ENCODE results near the gene TBC1D19.

TBC1D19 gene

DNA sequence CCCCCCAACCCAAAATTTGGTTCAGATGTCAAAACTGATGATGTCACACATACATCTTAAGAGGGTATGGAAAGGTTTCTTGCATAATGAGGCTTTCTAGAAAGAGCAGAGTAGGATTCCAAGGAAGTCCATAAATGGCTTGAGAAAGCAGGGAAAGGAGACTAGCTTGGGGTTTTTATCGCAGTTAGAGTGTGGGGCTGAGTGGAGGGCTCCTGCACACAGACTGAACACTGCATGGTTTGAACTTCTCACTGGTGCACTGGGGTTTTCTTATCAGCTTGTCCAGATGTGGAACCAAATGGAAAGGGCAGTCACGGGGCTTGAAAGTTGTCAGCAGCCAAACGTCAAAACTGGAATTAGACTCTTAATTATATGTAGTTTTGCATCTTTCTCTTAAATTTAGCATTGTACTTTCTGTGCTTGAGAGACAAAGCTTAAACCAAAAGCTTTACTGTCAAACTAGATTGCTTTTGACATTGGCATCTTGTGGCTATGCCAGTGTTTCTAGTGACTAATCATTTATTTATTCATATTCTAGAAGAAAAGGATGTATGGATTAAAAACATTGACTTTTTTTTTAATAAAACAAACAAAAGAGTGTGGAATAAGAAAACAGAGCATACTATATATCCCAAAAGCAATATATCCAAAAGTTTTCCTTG, 198.4 kb downstream of the TBC1D19 start (continued):
- TF ChIP-seq, protein P1, sequence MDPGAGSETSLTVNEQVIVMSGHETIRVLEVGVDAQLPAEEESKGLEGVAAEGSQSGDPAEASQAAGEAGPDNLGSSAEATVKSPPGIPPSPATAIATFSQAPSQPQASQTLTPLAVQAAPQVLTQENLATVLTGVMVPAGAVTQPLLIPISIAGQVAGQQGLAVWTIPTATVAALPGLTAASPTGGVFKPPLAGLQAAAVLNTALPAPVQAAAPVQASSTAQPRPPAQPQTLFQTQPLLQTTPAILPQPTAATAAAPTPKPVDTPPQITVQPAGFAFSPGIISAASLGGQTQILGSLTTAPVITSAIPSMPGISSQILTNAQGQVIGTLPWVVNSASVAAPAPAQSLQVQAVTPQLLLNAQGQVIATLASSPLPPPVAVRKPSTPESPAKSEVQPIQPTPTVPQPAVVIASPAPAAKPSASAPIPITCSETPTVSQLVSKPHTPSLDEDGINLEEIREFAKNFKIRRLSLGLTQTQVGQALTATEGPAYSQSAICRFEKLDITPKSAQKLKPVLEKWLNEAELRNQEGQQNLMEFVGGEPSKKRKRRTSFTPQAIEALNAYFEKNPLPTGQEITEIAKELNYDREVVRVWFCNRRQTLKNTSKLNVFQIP (CRISPR knock-in tag; IDR thresholded peaks at IDR 0.05; ENCODE audit: borderline replicate concordance, low read depth), result no peak
- TF ChIP-seq ARNTL (CRISPR knock-in tag; IDR thresholded peaks at IDR 0.05; ENCODE audit: borderline replicate concordance, low read depth), result no peak
- TF ChIP-seq ZFP3 (CRISPR knock-in tag; IDR thresholded peaks at IDR 0.05), result no peak
- no peak for TF ChIP-seq ISL1 (CRISPR knock-in tag; IDR thresholded peaks at IDR 0.05)
- TF ChIP-seq, protein P2, sequence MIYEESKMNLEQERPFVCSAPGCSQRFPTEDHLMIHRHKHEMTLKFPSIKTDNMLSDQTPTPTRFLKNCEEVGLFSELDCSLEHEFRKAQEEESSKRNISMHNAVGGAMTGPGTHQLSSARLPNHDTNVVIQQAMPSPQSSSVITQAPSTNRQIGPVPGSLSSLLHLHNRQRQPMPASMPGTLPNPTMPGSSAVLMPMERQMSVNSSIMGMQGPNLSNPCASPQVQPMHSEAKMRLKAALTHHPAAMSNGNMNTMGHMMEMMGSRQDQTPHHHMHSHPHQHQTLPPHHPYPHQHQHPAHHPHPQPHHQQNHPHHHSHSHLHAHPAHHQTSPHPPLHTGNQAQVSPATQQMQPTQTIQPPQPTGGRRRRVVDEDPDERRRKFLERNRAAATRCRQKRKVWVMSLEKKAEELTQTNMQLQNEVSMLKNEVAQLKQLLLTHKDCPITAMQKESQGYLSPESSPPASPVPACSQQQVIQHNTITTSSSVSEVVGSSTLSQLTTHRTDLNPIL (CRISPR knock-in tag; IDR thresholded peaks at IDR 0.05; ENCODE audit: low read depth), result no peak

DNA sequence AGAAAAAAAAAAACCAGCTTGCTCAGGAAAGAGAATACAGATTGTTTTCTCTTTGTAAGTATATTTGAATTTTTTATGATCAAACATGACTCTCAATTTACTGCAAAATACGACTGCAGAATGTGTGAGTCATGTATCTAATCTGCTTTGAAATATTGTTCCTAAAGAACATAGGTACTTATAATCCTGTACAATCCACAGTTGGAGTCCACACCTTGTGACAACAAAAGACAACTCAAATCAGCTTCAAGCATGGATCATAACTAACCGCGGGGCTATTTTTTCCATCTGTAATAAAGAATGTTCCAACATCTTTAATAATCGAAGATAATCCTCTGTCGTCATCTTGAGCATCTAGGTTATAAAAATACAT, 198.9 kb downstream of the TBC1D19 start:
- ATAC-seq, result peak; percentile 38
- TF ChIP-seq ZFP30 (CRISPR knock-in tag; IDR thresholded peaks at IDR 0.05), result no peak
- TF ChIP-seq, protein P3, sequence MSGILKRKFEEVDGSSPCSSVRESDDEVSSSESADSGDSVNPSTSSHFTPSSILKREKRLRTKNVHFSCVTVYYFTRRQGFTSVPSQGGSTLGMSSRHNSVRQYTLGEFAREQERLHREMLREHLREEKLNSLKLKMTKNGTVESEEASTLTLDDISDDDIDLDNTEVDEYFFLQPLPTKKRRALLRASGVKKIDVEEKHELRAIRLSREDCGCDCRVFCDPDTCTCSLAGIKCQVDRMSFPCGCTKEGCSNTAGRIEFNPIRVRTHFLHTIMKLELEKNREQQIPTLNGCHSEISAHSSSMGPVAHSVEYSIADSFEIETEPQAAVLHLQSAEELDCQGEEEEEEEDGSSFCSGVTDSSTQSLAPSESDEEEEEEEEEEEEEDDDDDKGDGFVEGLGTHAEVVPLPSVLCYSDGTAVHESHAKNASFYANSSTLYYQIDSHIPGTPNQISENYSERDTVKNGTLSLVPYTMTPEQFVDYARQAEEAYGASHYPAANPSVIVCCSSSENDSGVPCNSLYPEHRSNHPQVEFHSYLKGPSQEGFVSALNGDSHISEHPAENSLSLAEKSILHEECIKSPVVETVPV (CRISPR knock-in tag; IDR thresholded peaks at IDR 0.05), result no peak
- TF ChIP-seq TOX (CRISPR knock-in tag; IDR thresholded peaks at IDR 0.05; ENCODE audit: borderline replicate concordance), result peak; percentile 18; the same call in 1 of the 2 replicates
- TF ChIP-seq RARB (CRISPR knock-in tag; IDR thresholded peaks at IDR 0.05), result no peak
- TF ChIP-seq, protein P4, sequence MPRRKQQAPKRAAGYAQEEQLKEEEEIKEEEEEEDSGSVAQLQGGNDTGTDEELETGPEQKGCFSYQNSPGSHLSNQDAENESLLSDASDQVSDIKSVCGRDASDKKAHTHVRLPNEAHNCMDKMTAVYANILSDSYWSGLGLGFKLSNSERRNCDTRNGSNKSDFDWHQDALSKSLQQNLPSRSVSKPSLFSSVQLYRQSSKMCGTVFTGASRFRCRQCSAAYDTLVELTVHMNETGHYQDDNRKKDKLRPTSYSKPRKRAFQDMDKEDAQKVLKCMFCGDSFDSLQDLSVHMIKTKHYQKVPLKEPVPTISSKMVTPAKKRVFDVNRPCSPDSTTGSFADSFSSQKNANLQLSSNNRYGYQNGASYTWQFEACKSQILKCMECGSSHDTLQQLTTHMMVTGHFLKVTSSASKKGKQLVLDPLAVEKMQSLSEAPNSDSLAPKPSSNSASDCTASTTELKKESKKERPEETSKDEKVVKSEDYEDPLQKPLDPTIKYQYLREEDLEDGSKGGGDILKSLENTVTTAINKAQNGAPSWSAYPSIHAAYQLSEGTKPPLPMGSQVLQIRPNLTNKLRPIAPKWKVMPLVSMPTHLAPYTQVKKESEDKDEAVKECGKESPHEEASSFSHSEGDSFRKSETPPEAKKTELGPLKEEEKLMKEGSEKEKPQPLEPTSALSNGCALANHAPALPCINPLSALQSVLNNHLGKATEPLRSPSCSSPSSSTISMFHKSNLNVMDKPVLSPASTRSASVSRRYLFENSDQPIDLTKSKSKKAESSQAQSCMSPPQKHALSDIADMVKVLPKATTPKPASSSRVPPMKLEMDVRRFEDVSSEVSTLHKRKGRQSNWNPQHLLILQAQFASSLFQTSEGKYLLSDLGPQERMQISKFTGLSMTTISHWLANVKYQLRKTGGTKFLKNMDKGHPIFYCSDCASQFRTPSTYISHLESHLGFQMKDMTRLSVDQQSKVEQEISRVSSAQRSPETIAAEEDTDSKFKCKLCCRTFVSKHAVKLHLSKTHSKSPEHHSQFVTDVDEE (CRISPR knock-in tag; IDR thresholded peaks at IDR 0.05), result no peak

DNA sequence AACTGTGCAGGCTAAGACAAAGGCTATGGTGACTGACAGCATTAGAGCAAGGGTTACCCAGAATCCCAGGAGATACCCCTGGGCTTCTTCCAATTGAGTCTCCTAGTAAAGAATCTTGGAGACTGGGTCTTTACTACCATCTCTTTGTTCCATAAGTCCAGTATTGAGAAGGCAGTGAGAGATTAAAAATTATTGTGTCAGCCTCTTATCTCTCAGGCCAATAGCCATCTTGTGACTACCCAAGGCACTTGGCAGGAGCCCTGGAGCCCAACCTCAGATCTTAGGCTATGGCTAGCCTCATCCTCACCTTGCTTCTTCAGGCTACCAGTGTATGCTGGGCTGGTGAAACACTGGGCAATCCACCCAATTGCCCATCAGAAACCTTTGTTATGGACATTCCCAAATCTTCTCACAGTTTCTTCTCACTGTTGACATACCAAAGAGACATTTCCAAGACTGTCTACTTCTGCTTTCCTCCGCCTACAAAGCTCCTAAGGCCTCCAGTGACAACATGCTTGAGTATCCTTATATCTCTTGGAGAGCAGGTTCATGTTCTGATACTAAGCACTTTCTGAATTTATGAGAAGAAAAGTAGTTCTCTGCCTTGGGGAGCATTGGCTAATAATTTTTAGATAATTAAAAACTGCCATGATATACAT, 200.5 kb downstream of the TBC1D19 start:
- no peak for ATAC-seq
- TF ChIP-seq BACH2 (CRISPR knock-in tag; IDR thresholded peaks at IDR 0.05; ENCODE audit: borderline replicate concordance) (no peak), ZNF8 (CRISPR knock-in tag; IDR thresholded peaks at IDR 0.05) (no peak), PPARA (CRISPR knock-in tag; IDR thresholded peaks at IDR 0.05; ENCODE audit: borderline replicate concordance) (no peak), ZC3H10 (CRISPR knock-in tag; IDR thresholded peaks at IDR 0.05) (no peak), RARB (CRISPR knock-in tag; IDR thresholded peaks at IDR 0.05) (no peak), SNAI2 (CRISPR knock-in tag; IDR thresholded peaks at IDR 0.05) (no peak), GLIS3 (CRISPR knock-in tag; IDR thresholded peaks at IDR 0.05) (no peak), TOX (CRISPR knock-in tag; IDR thresholded peaks at IDR 0.05; ENCODE audit: borderline replicate concordance) (no peak), ZNF565 (CRISPR knock-in tag; conservative IDR thresholded peaks at IDR 0.05; ENCODE audit: low read depth) (no peak)
- TF ChIP-seq, protein P4 (CRISPR knock-in tag; IDR thresholded peaks at IDR 0.05), result no peak
- TF ChIP-seq, protein P3 (CRISPR knock-in tag; IDR thresholded peaks at IDR 0.05), result no peak
- TF ChIP-seq, protein P1 (CRISPR knock-in tag; IDR thresholded peaks at IDR 0.05; ENCODE audit: borderline replicate concordance, low read depth), result no peak
- TF ChIP-seq, protein P2 (CRISPR knock-in tag; IDR thresholded peaks at IDR 0.05; ENCODE audit: low read depth), result no peak
- TF ChIP-seq, protein P5, sequence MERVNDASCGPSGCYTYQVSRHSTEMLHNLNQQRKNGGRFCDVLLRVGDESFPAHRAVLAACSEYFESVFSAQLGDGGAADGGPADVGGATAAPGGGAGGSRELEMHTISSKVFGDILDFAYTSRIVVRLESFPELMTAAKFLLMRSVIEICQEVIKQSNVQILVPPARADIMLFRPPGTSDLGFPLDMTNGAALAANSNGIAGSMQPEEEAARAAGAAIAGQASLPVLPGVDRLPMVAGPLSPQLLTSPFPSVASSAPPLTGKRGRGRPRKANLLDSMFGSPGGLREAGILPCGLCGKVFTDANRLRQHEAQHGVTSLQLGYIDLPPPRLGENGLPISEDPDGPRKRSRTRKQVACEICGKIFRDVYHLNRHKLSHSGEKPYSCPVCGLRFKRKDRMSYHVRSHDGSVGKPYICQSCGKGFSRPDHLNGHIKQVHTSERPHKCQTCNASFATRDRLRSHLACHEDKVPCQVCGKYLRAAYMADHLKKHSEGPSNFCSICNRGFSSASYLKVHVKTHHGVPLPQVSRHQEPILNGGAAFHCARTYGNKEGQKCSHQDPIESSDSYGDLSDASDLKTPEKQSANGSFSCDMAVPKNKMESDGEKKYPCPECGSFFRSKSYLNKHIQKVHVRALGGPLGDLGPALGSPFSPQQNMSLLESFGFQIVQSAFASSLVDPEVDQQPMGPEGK (CRISPR knock-in tag; IDR thresholded peaks at IDR 0.05; ENCODE audit: borderline replicate concordance), result no peak
